ENCODE measurements around the gene ARID1B. TPM values are rescaled to one million over a fixed set of nuclear protein-coding genes. Genes with fewer than 3 reads are reported as not detected.

Gene ARID1B
- total and polyA plus RNA-seq, 10 of the 15 experiments (the other 5 are each of a cell fraction or from before 2014, with no cell fraction given) = 24.7 to 133 (median 54.6) TPM

GRCh38 chr6:157229713-157230112 is 452.5 kb downstream of the ARID1B start:
- BruUV-seq (replicated peaks) = no TSS peak
- RAD21 ChIA-PET (ENCODE audit: unreplicated experiment) = no interaction called here

GRCh38 chr6:157230910-157231309 is 453.7 kb downstream of the ARID1B start:
- POLR2A ChIA-PET = interaction anchor here (0.6 kb wide), 1 partner anchor 985 kb away, joined by 4 read pairs; no protein-coding TSS in a partner anchor
- DNase-seq (ENCODE audit: low read depth, low spot score) (no peak), ATAC-seq (no peak), FAIRE-seq (no peak)
- no TSS peak for BruUV-seq (replicated peaks)
- TF ChIP-seq NBN (IDR thresholded peaks at IDR 0.05) (no peak), MYB (IDR thresholded peaks at IDR 0.05; ENCODE audit: borderline replicate concordance, low read depth, low read length) (no peak), SUZ12 (IDR thresholded peaks at IDR 0.05; ENCODE audit: unreplicated experiment) (no peak), FOS (IDR thresholded peaks at IDR 0.05; ENCODE audit: borderline replicate concordance, extremely low read depth, insufficient read length) (no peak), NRF1 (conservative IDR thresholded peaks at IDR 0.05; ENCODE audit: low read depth, low read length) (no peak), CBX5 (IDR thresholded peaks at IDR 0.05; ENCODE audit: low read depth) (no peak), IRF5 (IDR thresholded peaks at IDR 0.05; ENCODE audit: borderline replicate concordance) (no peak), NFIC (IDR thresholded peaks at IDR 0.05; ENCODE audit: low read depth, low read length) (no peak), PKNOX1 (IDR thresholded peaks at IDR 0.05) (no peak), RUNX3 (IDR thresholded peaks at IDR 0.05; ENCODE audit: low read length) (no peak), POLR2AphosphoS2 (IDR thresholded peaks at IDR 0.05; ENCODE audit: low read depth, low read length) (no peak), EED (IDR thresholded peaks at IDR 0.05; ENCODE audit: low read depth) (no peak)
- Histone ChIP-seq H3K4me2 (ENCODE audit: control insufficient read depth, insufficient read depth) (no peak overlapping the region), H3K27me3 (replicated peaks in 1 of 2; ENCODE audit: control insufficient read depth in 2 of 2, insufficient read depth in 2 of 2, low read length in 1 of 2) (peaks cover 8 to 13% of the 10 kb centered on the region in 2 experiments), H3K9me3 (replicated peaks; ENCODE audit: control insufficient read depth, insufficient read depth, low read length) (no peaks in the 10 kb centered on the region), H3K27ac (ENCODE audit: control insufficient read depth, insufficient read depth) (no peak overlapping the region), H3K9ac (ENCODE audit: control insufficient read depth, insufficient read depth, low read length) (no peak overlapping the region), H3K4me1 (ENCODE audit: control insufficient read depth, insufficient read depth, low read length) (no peaks in the 10 kb centered on the region), H2AFZ (ENCODE audit: control insufficient read depth, low read depth, low read length) (no peak overlapping the region), H3K4me3 (no peak overlapping the region), H4K20me1 (ENCODE audit: control insufficient read depth, insufficient read depth) (no peaks in the 10 kb centered on the region), H3K79me2 (ENCODE audit: control insufficient read depth, insufficient read depth, low read length) (no peaks in the 10 kb centered on the region), H3K36me3 (ENCODE audit: control insufficient read depth in 2 of 2, insufficient read depth in 2 of 2, low read length in 1 of 2) (no peaks in the 10 kb centered on the region)
- in situ Hi-C loops (cut with MboI) = no loop called here
- WGBS (ENCODE audit: insufficient coverage, insufficient replicate concordance, low lambda C conversion rate, missing lambda C conversion rate) = 42% methylated on average over 9 of the region's 9 CpGs
- SMC1A ChIA-PET (ENCODE audit: uncharacterized antibody, unreplicated experiment) = no interaction called here
- RAD21 ChIA-PET (ENCODE audit: unreplicated experiment) = interaction anchor here (1.7 kb wide), 1 partner anchor 44 kb away, joined by 5 read pairs; no protein-coding TSS in a partner anchor
- CTCF ChIA-PET = interaction anchor here (0.7 to 0.9 kb wide), 2 partner anchors 14 to 144 kb away, joined by 3 to 4 read pairs; no protein-coding TSS in a partner anchor
- intact Hi-C loops (cut with micrococcal nuclease; ENCODE audit: unreplicated experiment) = no loop called here

More at GRCh38 chr6:157229713-157230112, 452.5 kb downstream of the ARID1B start:
- 29% methylated on average over 8 of the region's 8 CpGs for WGBS (ENCODE audit: insufficient coverage, insufficient replicate concordance, low lambda C conversion rate, missing lambda C conversion rate)
- ChIA-PET CTCF (no interaction called here), POLR2A (no interaction called here), SMC1A (ENCODE audit: uncharacterized antibody, unreplicated experiment) (no interaction called here)
- Histone ChIP-seq H3K9me3 (replicated peaks; ENCODE audit: control insufficient read depth, insufficient read depth, low read length) (no peaks in the 10 kb centered on the region), H3K36me3 (ENCODE audit: control insufficient read depth in 2 of 2, insufficient read depth in 2 of 2, low read length in 1 of 2) (no peaks in the 10 kb centered on the region), H3K4me2 (ENCODE audit: control insufficient read depth, insufficient read depth) (no peak overlapping the region), H3K27me3 (replicated peaks in 1 of 2; ENCODE audit: control insufficient read depth in 2 of 2, insufficient read depth in 2 of 2, low read length in 1 of 2) (peaks cover 1 to 5% of the 10 kb centered on the region in 2 experiments), H3K27ac (ENCODE audit: control insufficient read depth, insufficient read depth) (no peak overlapping the region), H3K79me2 (ENCODE audit: control insufficient read depth, insufficient read depth, low read length) (no peaks in the 10 kb centered on the region), H4K20me1 (ENCODE audit: control insufficient read depth, insufficient read depth) (no peaks in the 10 kb centered on the region), H3K9ac (ENCODE audit: control insufficient read depth, insufficient read depth, low read length) (no peak overlapping the region), H3K4me3 (no peak overlapping the region), H2AFZ (ENCODE audit: control insufficient read depth, low read depth, low read length) (no peak overlapping the region), H3K4me1 (ENCODE audit: control insufficient read depth, insufficient read depth, low read length) (no peaks in the 10 kb centered on the region)
- intact Hi-C loops (cut with micrococcal nuclease; ENCODE audit: unreplicated experiment) (loop anchor here (1.0 kb wide), 1 partner anchor 44 kb away; no protein-coding TSS in a partner anchor), in situ Hi-C loops (cut with MboI) (no loop called here)
- peak; percentile 49 for ATAC-seq
- FAIRE-seq = no peak
- DNase-seq (ENCODE audit: low read depth, low spot score) = no peak
- TF ChIP-seq SMARCA5 (IDR thresholded peaks at IDR 0.05) = no peak
- TF ChIP-seq HDAC2 (IDR thresholded peaks at IDR 0.05) = no peak
- no peak for TF ChIP-seq SMAD5 (IDR thresholded peaks at IDR 0.05; ENCODE audit: low read depth)

Data from GM12878 (cell line).